HL-60 (cell line): ENCODE results near the gene CNOT6.

Experiments used
- DNase-seq, 2 experiments: peaks; one replicate each; pipeline ENCODE4 v3.0.0-alpha.2; 2010 to 2020; ENCODE audit warnings: low read depth in 1 of 2, low spot score in 1 of 2
- H3K27ac ChIP-seq: fragments of 250-450 bp; sonication (Bioruptor Pico); replicated peaks from 2 replicates; pipeline ENCODE4 v1.5.1; 2020; ENCODE audit warnings: mild to moderate bottlenecking, moderate library complexity
- H3K27me3 ChIP-seq: fragments of 250-450 bp; sonication (Bioruptor Pico); 2 replicates; pipeline ENCODE4 v1.5.1; 2021; ENCODE audit warnings: mild to moderate bottlenecking, moderate library complexity; ENCODE audit not compliant: insufficient read depth, poor library complexity, severe bottlenecking
- H3K4me3 ChIP-seq: replicated peaks from 2 replicates; pipeline ENCODE4 v1.5.1; 2011; ENCODE audit warnings: mild to moderate bottlenecking, control low read depth, low read length; ENCODE audit not compliant: insufficient read depth
- GABPA ChIP-seq: IDR thresholded peaks from 2 replicates; pipeline ENCODE4 v1.6.1; 2012; ENCODE audit warnings: low read depth
- POLR2AphosphoS5 ChIP-seq: IDR thresholded peaks from 2 replicates; pipeline ENCODE4 v1.6.1; 2012; ENCODE audit warnings: low read depth
- SPI1 ChIP-seq: IDR thresholded peaks from 2 replicates; pipeline ENCODE4 v1.6.1; 2012; ENCODE audit warnings: low read depth, mild to moderate bottlenecking, borderline replicate concordance
- TF ChIP-seq, protein P1 (sequence below): IDR thresholded peaks from 2 replicates; pipeline ENCODE4 v1.6.1; 2012; ENCODE audit warnings: low read depth; ENCODE audit not compliant: insufficient replicate concordance
- TF ChIP-seq, protein P2 (sequence below): IDR thresholded peaks from one replicate; pipeline ENCODE4 v1.5.1; 2011; ENCODE audit warnings: low read length, control low read depth, inconsistent platforms; ENCODE audit not compliant: insufficient read depth

The CNOT6 gene

GRCh38 chr5:180607861-180608571, 113.8 kb downstream of the CNOT6 start:
- DNase-seq = no peak
- TF ChIP-seq, protein P1, sequence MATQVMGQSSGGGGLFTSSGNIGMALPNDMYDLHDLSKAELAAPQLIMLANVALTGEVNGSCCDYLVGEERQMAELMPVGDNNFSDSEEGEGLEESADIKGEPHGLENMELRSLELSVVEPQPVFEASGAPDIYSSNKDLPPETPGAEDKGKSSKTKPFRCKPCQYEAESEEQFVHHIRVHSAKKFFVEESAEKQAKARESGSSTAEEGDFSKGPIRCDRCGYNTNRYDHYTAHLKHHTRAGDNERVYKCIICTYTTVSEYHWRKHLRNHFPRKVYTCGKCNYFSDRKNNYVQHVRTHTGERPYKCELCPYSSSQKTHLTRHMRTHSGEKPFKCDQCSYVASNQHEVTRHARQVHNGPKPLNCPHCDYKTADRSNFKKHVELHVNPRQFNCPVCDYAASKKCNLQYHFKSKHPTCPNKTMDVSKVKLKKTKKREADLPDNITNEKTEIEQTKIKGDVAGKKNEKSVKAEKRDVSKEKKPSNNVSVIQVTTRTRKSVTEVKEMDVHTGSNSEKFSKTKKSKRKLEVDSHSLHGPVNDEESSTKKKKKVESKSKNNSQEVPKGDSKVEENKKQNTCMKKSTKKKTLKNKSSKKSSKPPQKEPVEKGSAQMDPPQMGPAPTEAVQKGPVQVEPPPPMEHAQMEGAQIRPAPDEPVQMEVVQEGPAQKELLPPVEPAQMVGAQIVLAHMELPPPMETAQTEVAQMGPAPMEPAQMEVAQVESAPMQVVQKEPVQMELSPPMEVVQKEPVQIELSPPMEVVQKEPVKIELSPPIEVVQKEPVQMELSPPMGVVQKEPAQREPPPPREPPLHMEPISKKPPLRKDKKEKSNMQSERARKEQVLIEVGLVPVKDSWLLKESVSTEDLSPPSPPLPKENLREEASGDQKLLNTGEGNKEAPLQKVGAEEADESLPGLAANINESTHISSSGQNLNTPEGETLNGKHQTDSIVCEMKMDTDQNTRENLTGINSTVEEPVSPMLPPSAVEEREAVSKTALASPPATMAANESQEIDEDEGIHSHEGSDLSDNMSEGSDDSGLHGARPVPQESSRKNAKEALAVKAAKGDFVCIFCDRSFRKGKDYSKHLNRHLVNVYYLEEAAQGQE = no peak
- TF ChIP-seq, protein P2, sequence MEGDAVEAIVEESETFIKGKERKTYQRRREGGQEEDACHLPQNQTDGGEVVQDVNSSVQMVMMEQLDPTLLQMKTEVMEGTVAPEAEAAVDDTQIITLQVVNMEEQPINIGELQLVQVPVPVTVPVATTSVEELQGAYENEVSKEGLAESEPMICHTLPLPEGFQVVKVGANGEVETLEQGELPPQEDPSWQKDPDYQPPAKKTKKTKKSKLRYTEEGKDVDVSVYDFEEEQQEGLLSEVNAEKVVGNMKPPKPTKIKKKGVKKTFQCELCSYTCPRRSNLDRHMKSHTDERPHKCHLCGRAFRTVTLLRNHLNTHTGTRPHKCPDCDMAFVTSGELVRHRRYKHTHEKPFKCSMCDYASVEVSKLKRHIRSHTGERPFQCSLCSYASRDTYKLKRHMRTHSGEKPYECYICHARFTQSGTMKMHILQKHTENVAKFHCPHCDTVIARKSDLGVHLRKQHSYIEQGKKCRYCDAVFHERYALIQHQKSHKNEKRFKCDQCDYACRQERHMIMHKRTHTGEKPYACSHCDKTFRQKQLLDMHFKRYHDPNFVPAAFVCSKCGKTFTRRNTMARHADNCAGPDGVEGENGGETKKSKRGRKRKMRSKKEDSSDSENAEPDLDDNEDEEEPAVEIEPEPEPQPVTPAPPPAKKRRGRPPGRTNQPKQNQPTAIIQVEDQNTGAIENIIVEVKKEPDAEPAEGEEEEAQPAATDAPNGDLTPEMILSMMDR = no peak
- TF ChIP-seq POLR2AphosphoS5 (no peak), SPI1 (no peak), GABPA (no peak)
- H3K27ac ChIP-seq = no peak overlapping the region
- H3K4me3 ChIP-seq = no peak overlapping the region
- H3K27me3 ChIP-seq = no peaks in the 10 kb centered on the region

DNA sequence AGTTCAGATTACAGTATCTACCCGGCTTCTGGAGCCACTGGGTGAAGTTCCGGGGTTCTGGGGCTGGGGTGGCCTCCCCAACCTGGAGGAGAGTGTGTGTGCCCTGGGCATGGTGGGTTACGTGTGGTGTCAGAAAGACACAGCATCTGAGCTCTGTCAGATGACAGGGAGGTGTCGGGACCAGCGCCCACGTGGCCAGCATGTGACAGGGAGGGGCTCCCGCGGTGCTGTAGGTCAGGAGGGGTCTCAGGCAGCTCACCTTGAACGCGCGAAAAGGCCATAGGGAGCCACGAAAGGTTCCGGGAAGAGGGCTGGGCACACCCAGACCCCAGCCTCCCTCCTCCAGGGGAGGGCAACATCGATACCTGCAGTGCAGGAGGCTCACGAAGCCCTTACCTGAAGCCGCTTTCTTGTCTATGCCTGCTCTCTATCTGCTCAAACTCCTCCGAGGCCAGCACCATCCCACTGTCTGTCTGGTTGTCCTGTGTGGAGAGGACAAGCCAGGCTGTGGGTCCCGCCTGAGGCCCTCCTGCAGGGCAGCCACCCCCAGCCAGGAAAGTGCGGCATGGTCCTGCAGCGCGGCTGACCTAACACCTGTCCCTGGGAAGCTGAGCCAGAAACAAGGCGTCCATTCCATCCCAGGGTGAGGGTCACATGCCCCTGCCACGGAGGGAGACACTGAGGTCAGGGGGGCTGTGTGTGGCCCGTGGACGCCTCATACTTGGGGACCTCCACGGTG, 114.6 kb downstream of the CNOT6 start:
- no peaks in the 10 kb centered on the region for H3K27me3 ChIP-seq
- H3K4me3 ChIP-seq = no peak overlapping the region
- TF ChIP-seq, protein P1 = no peak
- TF ChIP-seq POLR2AphosphoS5 (no peak), GABPA (no peak)
- H3K27ac ChIP-seq = no peak overlapping the region
- DNase-seq = no peak

- H3K4me3 ChIP-seq = no peak overlapping the region
- no peak for TF ChIP-seq POLR2AphosphoS5
- TF ChIP-seq, protein P2 = no peak
- TF ChIP-seq, protein P1 = no peak
- no peak for TF ChIP-seq GABPA
- no peak for TF ChIP-seq SPI1
- no peak overlapping the region for H3K27ac ChIP-seq
- no peaks in the 10 kb centered on the region for H3K27me3 ChIP-seq
- DNase-seq = no peak
Observed at GRCh38 chr5:180609386-180609785, 115.2 kb downstream of the CNOT6 start.
